Nephron (organoid): ENCODE measurements around the gene ZNF485.
"Not testable (repeated sequence)": the region's sequence is repeated elsewhere in the genome, so short reads cannot be mapped to it uniquely, and the experiment has no call there.

Source experiments
- H3K27ac Mint-ChIP-seq, 3 experiments: 2 replicates each; pipeline ENCODE4 v1.8.0; 2020; ENCODE audit warnings: mixed read lengths in 3 of 3, mild to moderate bottlenecking in 2 of 3, moderate library complexity in 1 of 3
- H3K27me3 Mint-ChIP-seq: 2 replicates; pipeline ENCODE4 v1.8.0; 2021; ENCODE audit warnings: low read depth, mild to moderate bottlenecking, moderate library complexity, mixed read lengths
- H3K36me3 Mint-ChIP-seq: 2 replicates; pipeline ENCODE4 v1.8.0; 2020; ENCODE audit warnings: low read depth, mixed read lengths
- H3K4me1 Mint-ChIP-seq: 2 replicates; pipeline ENCODE4 v1.8.0; 2020; ENCODE audit warnings: mixed read lengths
- H3K4me3 Mint-ChIP-seq, 3 experiments: 2 replicates each; pipeline ENCODE4 v1.8.0; 2020; ENCODE audit warnings: mild to moderate bottlenecking in 3 of 3, mixed read lengths in 3 of 3, moderate library complexity in 2 of 3
- H3K9me3 Mint-ChIP-seq: 2 replicates; pipeline ENCODE4 v1.8.0; 2020; ENCODE audit warnings: mixed read lengths
- TF ChIP-seq, protein P1 (sequence below), 3 experiments: fragments of 200-600 bp; sonication (generic); IDR thresholded peaks; one replicate each; pipeline ENCODE4 v1.5.0; 2021; ENCODE audit warnings: antibody characterized with exemption in 3 of 3; ENCODE audit not compliant: unreplicated experiment in 3 of 3

The ZNF485 gene

DNA sequence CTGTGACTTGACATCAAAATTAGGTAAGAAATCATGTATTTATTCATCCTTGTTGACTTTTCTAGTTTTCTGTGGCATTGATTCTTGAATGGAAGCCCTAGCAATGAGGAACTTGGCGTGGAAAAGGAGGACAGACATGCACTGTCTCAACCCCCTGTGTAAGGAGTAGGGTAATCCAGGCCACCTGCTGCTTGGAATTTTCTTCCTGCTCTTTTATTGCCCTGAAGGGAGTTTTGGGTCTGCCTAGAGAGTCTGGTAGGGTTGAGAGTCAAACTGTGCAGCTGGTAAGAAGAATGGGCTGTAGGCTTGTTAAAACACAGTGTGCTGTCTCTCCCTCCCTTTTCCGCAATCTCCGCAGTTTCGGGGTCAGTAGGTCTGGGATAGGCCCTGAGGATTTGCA lies 22.7 kb downstream of the ZNF485 start:
- no peaks in the 10 kb centered on the region for H3K4me1 Mint-ChIP-seq
- TF ChIP-seq, protein P1, sequence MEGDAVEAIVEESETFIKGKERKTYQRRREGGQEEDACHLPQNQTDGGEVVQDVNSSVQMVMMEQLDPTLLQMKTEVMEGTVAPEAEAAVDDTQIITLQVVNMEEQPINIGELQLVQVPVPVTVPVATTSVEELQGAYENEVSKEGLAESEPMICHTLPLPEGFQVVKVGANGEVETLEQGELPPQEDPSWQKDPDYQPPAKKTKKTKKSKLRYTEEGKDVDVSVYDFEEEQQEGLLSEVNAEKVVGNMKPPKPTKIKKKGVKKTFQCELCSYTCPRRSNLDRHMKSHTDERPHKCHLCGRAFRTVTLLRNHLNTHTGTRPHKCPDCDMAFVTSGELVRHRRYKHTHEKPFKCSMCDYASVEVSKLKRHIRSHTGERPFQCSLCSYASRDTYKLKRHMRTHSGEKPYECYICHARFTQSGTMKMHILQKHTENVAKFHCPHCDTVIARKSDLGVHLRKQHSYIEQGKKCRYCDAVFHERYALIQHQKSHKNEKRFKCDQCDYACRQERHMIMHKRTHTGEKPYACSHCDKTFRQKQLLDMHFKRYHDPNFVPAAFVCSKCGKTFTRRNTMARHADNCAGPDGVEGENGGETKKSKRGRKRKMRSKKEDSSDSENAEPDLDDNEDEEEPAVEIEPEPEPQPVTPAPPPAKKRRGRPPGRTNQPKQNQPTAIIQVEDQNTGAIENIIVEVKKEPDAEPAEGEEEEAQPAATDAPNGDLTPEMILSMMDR (IDR thresholded peaks at IDR 0.05; ENCODE audit: unreplicated experiment in 3 of 3): no peak
- H3K4me3 Mint-ChIP-seq: no peak overlapping the region
- no peaks in the 10 kb centered on the region for H3K36me3 Mint-ChIP-seq
- no peak overlapping the region for H3K27ac Mint-ChIP-seq
- peaks cover 3% of the 10 kb centered on the region for H3K27me3 Mint-ChIP-seq
- H3K9me3 Mint-ChIP-seq: peaks cover 13% of the 10 kb centered on the region

DNA sequence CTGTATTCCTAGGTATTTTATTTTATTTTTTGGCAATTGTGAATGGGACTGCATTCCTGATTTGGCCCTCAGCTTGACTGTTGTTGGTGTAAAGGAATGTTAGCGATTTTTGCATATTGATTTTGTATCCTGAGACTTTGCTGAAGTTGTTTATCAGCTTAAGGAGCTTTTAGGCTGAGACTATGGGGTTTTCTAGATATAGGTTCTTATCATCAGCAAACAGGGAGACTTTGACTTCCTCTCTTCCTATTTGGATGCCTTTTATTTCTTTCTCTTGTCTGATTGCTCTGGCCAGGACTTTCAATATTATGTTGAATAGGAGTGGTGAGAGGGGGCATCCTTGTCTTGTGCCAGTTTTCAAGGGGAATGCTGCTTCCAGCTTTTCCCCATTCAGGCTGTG lies 29.6 kb downstream of the ZNF485 start:
- peaks cover 58% of the 10 kb centered on the region for H3K9me3 Mint-ChIP-seq
- not testable (repeated sequence) for H3K4me1 Mint-ChIP-seq, H3K4me3 Mint-ChIP-seq, H3K27ac Mint-ChIP-seq, H3K27me3 Mint-ChIP-seq, H3K36me3 Mint-ChIP-seq

DNA sequence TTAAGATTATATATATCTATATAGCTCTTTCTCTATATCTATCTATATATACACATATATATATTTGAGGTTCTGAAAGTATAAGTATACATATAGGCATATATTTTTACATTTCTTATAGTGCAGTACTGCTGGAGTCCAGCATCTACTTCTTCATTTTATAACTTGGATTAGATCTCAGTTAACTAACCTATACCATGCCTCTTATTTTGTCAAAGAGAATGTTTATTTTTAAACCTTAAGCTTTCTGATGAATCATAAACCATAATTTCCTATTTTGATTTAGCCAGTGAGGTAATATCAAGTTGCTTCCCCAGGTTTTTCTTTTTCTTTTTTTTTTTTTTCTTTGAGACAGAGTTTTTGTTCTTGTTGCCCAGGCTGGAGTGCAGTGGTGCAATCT lies 34.4 kb downstream of the ZNF485 start:
- peaks cover 78% of the 10 kb centered on the region for H3K9me3 Mint-ChIP-seq
- H3K27ac Mint-ChIP-seq: no peak overlapping the region
- H3K36me3 Mint-ChIP-seq: peaks cover 48% of the 10 kb centered on the region
- no peak overlapping the region for H3K4me3 Mint-ChIP-seq
- H3K4me1 Mint-ChIP-seq: no peaks in the 10 kb centered on the region
- peaks cover 4% of the 10 kb centered on the region for H3K27me3 Mint-ChIP-seq
- TF ChIP-seq, protein P1 (IDR thresholded peaks at IDR 0.05; ENCODE audit: unreplicated experiment in 3 of 3): no peak

DNA sequence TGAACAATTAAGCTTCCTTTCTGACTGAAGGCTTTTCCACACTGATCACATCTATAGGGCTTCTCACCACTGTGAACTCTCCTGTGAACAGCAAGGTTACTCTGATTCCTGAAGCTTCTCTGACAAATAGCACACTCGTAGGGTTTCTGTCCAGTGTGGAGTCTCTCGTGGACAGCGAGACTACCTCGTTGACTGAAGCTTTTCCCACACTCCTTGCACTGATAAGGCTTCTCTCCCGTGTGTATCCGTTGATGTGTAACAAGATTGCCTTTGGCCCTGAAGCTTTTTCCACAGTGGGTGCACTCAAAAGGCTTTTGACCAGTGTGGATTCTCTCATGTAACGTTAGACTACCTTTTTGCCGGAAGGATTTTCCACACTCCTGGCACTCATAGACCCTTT lies 38.0 kb downstream of the ZNF485 start:
- H3K27me3 Mint-ChIP-seq: peaks cover 7% of the 10 kb centered on the region
- H3K36me3 Mint-ChIP-seq: peaks cover 72% of the 10 kb centered on the region
- H3K27ac Mint-ChIP-seq: no peak overlapping the region
- H3K9me3 Mint-ChIP-seq: peaks cover 74% of the 10 kb centered on the region
- TF ChIP-seq, protein P1 (IDR thresholded peaks at IDR 0.05; ENCODE audit: unreplicated experiment in 3 of 3): no peak
- peaks cover 8% of the 10 kb centered on the region for H3K4me1 Mint-ChIP-seq
- no peak overlapping the region for H3K4me3 Mint-ChIP-seq

DNA sequence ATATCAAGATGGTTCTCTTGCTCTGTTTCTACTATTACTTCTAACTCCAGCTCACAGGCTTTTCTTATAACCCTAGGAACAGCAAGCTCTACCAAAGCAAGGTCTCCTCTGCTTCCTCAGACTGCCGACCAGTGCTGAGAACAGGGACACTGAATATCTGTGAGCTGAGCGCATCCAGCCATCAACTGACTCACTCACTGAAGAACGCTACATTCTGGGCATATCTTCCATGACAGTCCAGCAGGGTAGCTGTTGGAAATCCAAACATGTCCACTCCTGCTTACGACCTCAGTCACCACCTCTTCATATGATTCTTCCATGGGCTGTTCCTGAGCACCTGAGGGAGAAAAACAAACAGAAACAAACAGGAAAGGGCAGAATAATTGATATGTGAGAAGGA lies 39.6 kb downstream of the ZNF485 start:
- H3K36me3 Mint-ChIP-seq: peaks cover 68% of the 10 kb centered on the region
- H3K27ac Mint-ChIP-seq: peak overlapping the region in 1 of 3 experiments; percentile 64
- peaks cover 7% of the 10 kb centered on the region for H3K27me3 Mint-ChIP-seq

DNA sequence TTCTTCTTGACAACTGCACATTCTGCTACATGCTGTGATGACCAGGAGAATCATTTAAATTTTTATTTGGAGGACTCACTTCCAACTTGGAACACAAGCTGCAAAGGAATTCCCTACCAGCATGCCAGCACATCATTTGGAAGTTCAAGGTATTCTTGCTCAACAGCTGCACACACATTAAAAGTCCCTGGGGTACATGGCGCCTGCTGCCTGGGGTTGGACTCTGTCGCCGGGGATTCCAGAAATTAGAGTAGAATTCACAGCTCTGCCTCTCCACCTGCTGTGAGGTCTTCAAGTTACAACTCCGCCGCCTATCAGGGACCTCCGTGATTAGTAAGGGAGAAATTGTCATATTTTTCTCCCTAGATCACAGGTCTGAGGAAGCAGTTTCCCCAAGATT lies 41.3 kb downstream of the ZNF485 start:
- Mint-ChIP-seq H3K36me3 (peaks cover 54% of the 10 kb centered on the region), H3K27me3 (peaks cover 7% of the 10 kb centered on the region), H3K27ac (peak overlapping the region; percentile 91 to 99 (median 92)), H3K4me3 (peak overlapping the region; percentile 95 to 98 (median 97)), H3K9me3 (peaks cover 56% of the 10 kb centered on the region), H3K4me1 (peaks cover 13% of the 10 kb centered on the region)
- TF ChIP-seq, protein P1 (IDR thresholded peaks at IDR 0.05; ENCODE audit: unreplicated experiment in 3 of 3): no peak

More for the DNA sequence above, 39.6 kb downstream of the ZNF485 start:
- TF ChIP-seq, protein P1 (IDR thresholded peaks at IDR 0.05; ENCODE audit: unreplicated experiment in 3 of 3): no peak
- H3K4me3 Mint-ChIP-seq: peak overlapping the region; percentile 69 to 74 (median 73)
- peaks cover 13% of the 10 kb centered on the region for H3K4me1 Mint-ChIP-seq
- H3K9me3 Mint-ChIP-seq: peaks cover 70% of the 10 kb centered on the region
